Mesenchymal stem cell (in vitro differentiated cells and primary cell): ENCODE results near the gene ZBTB39.

Experiments
- DNase-seq: peaks from one replicate; pipeline ENCODE4 v3.0.0-alpha.2; 2013
- H2AFZ ChIP-seq: one replicate; pipeline ENCODE4 v1.6.1; 2013; ENCODE audit warnings: low read depth, mild to moderate bottlenecking, control low read depth, inconsistent platforms, low read length, moderate library complexity
- H2AK5ac ChIP-seq: 2 replicates; pipeline ENCODE4 v1.6.1; 2013; ENCODE audit warnings: low read length, moderate library complexity, mild to moderate bottlenecking, inconsistent platforms; ENCODE audit not compliant: severe bottlenecking
- H2BK120ac ChIP-seq: one replicate; pipeline ENCODE4 v1.6.1; 2013; ENCODE audit warnings: low read depth, mild to moderate bottlenecking, inconsistent platforms, low read length, moderate library complexity
- H2BK12ac ChIP-seq, 2 experiments: one replicate each; pipeline ENCODE4 v1.6.1; 2013; ENCODE audit warnings: inconsistent platforms in 2 of 2, low read length in 2 of 2, mild to moderate bottlenecking in 2 of 2, moderate library complexity in 2 of 2, control low read depth in 1 of 2
- H2BK15ac ChIP-seq: one replicate; pipeline ENCODE4 v1.6.1; 2013; ENCODE audit warnings: mild to moderate bottlenecking, low read depth, inconsistent platforms; ENCODE audit not compliant: poor library complexity, severe bottlenecking
- H2BK5ac ChIP-seq: 2 replicates; pipeline ENCODE4 v1.6.1; 2013; ENCODE audit warnings: low read depth, mild to moderate bottlenecking, low read length, control low read depth, inconsistent platforms; ENCODE audit not compliant: poor library complexity, severe bottlenecking
- H3K14ac ChIP-seq, 2 experiments: one replicate each; pipeline ENCODE4 v1.6.1; 2013; ENCODE audit warnings: inconsistent platforms in 2 of 2, low read length in 2 of 2, control low read depth in 1 of 2, mild to moderate bottlenecking in 1 of 2, moderate library complexity in 1 of 2
- H3K18ac ChIP-seq, 2 experiments: one replicate each; pipeline ENCODE4 v1.6.1; 2013; ENCODE audit warnings: inconsistent platforms in 2 of 2, low read length in 2 of 2, control low read depth in 1 of 2, low read depth in 1 of 2, mild to moderate bottlenecking in 1 of 2
- H3K23ac ChIP-seq, 2 experiments: one replicate each; pipeline ENCODE4 v1.6.1; 2013; ENCODE audit warnings: inconsistent platforms in 2 of 2, low read length in 2 of 2, mild to moderate bottlenecking in 2 of 2, moderate library complexity in 2 of 2, control low read depth in 1 of 2
- H3K27ac ChIP-seq: 2 replicates; pipeline ENCODE4 v1.5.1; 2013; ENCODE audit warnings: mild to moderate bottlenecking, moderate library complexity, low read length, control low read depth, inconsistent platforms; ENCODE audit not compliant: poor library complexity, severe bottlenecking
- H3K27me3 ChIP-seq, 2 experiments: 2 replicates each; pipeline versions ENCODE4 v1.6.1 to v1.7.0; 2013; ENCODE audit warnings: low read length in 2 of 2, mild to moderate bottlenecking in 2 of 2, moderate library complexity in 2 of 2, control low read depth in 1 of 2, inconsistent platforms in 1 of 2; ENCODE audit not compliant: control insufficient read depth in 1 of 2, insufficient read depth in 1 of 2
- H3K36me3 ChIP-seq, 2 experiments: 2 replicates each; pipeline versions ENCODE4 v1.6.1 to v1.7.0; 2013; ENCODE audit warnings: low read length in 2 of 2, control low read depth in 1 of 2, inconsistent platforms in 1 of 2, low read depth in 1 of 2, mild to moderate bottlenecking in 1 of 2; ENCODE audit not compliant: insufficient read depth in 2 of 2, control insufficient read depth in 1 of 2
- H3K4ac ChIP-seq, 2 experiments: one replicate each; pipeline ENCODE4 v1.6.1; 2013; ENCODE audit warnings: inconsistent platforms in 2 of 2, low read length in 2 of 2, mild to moderate bottlenecking in 2 of 2, moderate library complexity in 2 of 2, control low read depth in 1 of 2, low read depth in 1 of 2
- H3K4me1 ChIP-seq: 2 replicates; pipeline ENCODE4 v1.6.1; 2013; ENCODE audit warnings: low read depth, low read length, control low read depth; ENCODE audit not compliant: control insufficient read depth, insufficient read depth
- H3K4me2 ChIP-seq: 2 replicates; pipeline ENCODE4 v1.6.1; 2013; ENCODE audit warnings: low read length, mild to moderate bottlenecking, inconsistent platforms; ENCODE audit not compliant: poor library complexity, severe bottlenecking
- H3K4me3 ChIP-seq, 2 experiments: 2 replicates each; pipeline versions ENCODE4 v1.5.1 to v1.7.0; 2013; ENCODE audit warnings: low read length in 2 of 2, mild to moderate bottlenecking in 2 of 2, control low read depth in 1 of 2, low read depth in 1 of 2; ENCODE audit not compliant: insufficient read depth in 1 of 2
- H3K79me1 ChIP-seq: replicated peaks from 2 replicates; pipeline ENCODE4 v1.6.1; 2013; ENCODE audit warnings: mild to moderate bottlenecking, control low read depth, low read length, inconsistent platforms; ENCODE audit not compliant: poor library complexity, severe bottlenecking
- H3K9ac ChIP-seq: 2 replicates; pipeline ENCODE4 v1.7.0; 2013; ENCODE audit warnings: mild to moderate bottlenecking, low read length, moderate library complexity
- H3K9me3 ChIP-seq: 2 replicates; pipeline ENCODE4 v1.7.0; 2013; ENCODE audit warnings: mild to moderate bottlenecking, low read length; ENCODE audit not compliant: control insufficient read depth
- H4K8ac ChIP-seq: one replicate; pipeline ENCODE4 v1.6.1; 2013; ENCODE audit warnings: inconsistent platforms, mild to moderate bottlenecking, low read length, moderate library complexity
- H4K91ac ChIP-seq: one replicate; pipeline ENCODE4 v1.6.1; 2013; ENCODE audit warnings: mild to moderate bottlenecking, low read length, inconsistent platforms
- WGBS: methylation state at CpG from one replicate; pipeline ENCODE4 v1.1.7; 2013; ENCODE audit warnings: mixed read lengths; 5-methylcytosine and 5-hydroxymethylcytosine counted together

The ZBTB39 gene

GRCh38 chr12:56948881-56949280, 57.5 kb downstream of the ZBTB39 start:
- Histone ChIP-seq H3K14ac (no peak overlapping the region), H2BK120ac (no peak overlapping the region), H2BK5ac (no peak overlapping the region), H3K27ac (no peak overlapping the region), H3K27me3 (peaks cover 25 to 27% of the 10 kb centered on the region in 2 experiments), H3K4me3 (no peak overlapping the region), H4K8ac (no peak overlapping the region), H3K79me1 (no peaks in the 10 kb centered on the region), H3K9me3 (no peaks in the 10 kb centered on the region), H3K36me3 (no peaks in the 10 kb centered on the region), H4K91ac (no peak overlapping the region), H3K4me1 (no peaks in the 10 kb centered on the region), H3K23ac (no peak overlapping the region), H3K9ac (no peak overlapping the region), H2AFZ (no peak overlapping the region), H2AK5ac (no peak overlapping the region), H2BK12ac (no peak overlapping the region), H2BK15ac (no peak overlapping the region), H3K18ac (no peak overlapping the region), H3K4ac (no peak overlapping the region), H3K4me2 (no peak overlapping the region)
- 92% methylated on average over 2 of the region's 2 CpGs for WGBS
- DNase-seq: no peak
